Astrocyte of the cerebellum (primary cell): ENCODE measurements around the gene SH3GL3.

Experiments used
- DNase-seq: peaks from one replicate; pipeline ENCODE4 v3.0.0-alpha.2; 2011; ENCODE audit warnings: low read depth
- H3K4me3 ChIP-seq: 2 replicates; pipeline ENCODE4 v1.5.1; 2011; ENCODE audit warnings: mild to moderate bottlenecking, low read depth, low read length, moderate library complexity
- CTCF ChIP-seq: IDR thresholded peaks from 2 replicates; pipeline ENCODE4 v1.5.1; 2012; ENCODE audit warnings: low read length, low read depth, moderate library complexity, mild to moderate bottlenecking; ENCODE audit errors: missing control alignments
- in situ Hi-C: cut with HindIII; loops from 2 replicates; pipeline ENCODE4 v1.10.0; 2017; ENCODE audit warnings: low sequenced_read_pairs

SH3GL3 gene

GRCh38 chr15:83653639-83654378 lies 206.7 kb downstream of the SH3GL3 start, which contains the start of gene ADAMTSL3:
ADAMTSL3 (plus strand) TSS chr15:83654123; CDS start chr15:83655762, 1,639 bp downstream.
- DNase-seq = peak; percentile 9
- TF ChIP-seq CTCF = no peak
- in situ Hi-C loops = no loop called here
- peak within 1 kb of the TSS; percentile 9 for H3K4me3 ChIP-seq

GRCh38 chr15:83654379-83655236 lies 207.5 kb downstream of the SH3GL3 start:
- peak overlapping the region; percentile 9 for H3K4me3 ChIP-seq
- in situ Hi-C loops = no loop called here
- DNase-seq = no peak
- TF ChIP-seq CTCF = no peak

GRCh38 chr15:83655237-83655616 lies 208.1 kb downstream of the SH3GL3 start:
- in situ Hi-C loops = no loop called here
- TF ChIP-seq CTCF = no peak
- DNase-seq = no peak
- H3K4me3 ChIP-seq = no peak overlapping the region

- no peak for TF ChIP-seq CTCF
- in situ Hi-C loops = no loop called here
- no peak for DNase-seq
These were observed 209.1 kb downstream of the SH3GL3 start for GRCh38 chr15:83656192-83656591.

GRCh38 chr15:83656943-83657528 lies 209.9 kb downstream of the SH3GL3 start:
- in situ Hi-C loops = no loop called here
- no peak for DNase-seq
- TF ChIP-seq CTCF = no peak
- H3K4me3 ChIP-seq = no peak overlapping the region

More at GRCh38 chr15:83656192-83656591, 209.1 kb downstream of the SH3GL3 start:
- no peak overlapping the region for H3K4me3 ChIP-seq

GRCh38 chr15:83657549-83657948 lies 210.4 kb downstream of the SH3GL3 start:
- no peak overlapping the region for H3K4me3 ChIP-seq
- no peak for TF ChIP-seq CTCF
- in situ Hi-C loops = no loop called here
- DNase-seq = no peak
